ENCODE data around the gene XPO4. TPM values are rescaled to one million over a fixed set of nuclear protein-coding genes. Genes with fewer than 3 reads are reported as not detected.

XPO4 gene
- total RNA-seq, 1 donor from 2014 or later = 19.9 TPM

DNA sequence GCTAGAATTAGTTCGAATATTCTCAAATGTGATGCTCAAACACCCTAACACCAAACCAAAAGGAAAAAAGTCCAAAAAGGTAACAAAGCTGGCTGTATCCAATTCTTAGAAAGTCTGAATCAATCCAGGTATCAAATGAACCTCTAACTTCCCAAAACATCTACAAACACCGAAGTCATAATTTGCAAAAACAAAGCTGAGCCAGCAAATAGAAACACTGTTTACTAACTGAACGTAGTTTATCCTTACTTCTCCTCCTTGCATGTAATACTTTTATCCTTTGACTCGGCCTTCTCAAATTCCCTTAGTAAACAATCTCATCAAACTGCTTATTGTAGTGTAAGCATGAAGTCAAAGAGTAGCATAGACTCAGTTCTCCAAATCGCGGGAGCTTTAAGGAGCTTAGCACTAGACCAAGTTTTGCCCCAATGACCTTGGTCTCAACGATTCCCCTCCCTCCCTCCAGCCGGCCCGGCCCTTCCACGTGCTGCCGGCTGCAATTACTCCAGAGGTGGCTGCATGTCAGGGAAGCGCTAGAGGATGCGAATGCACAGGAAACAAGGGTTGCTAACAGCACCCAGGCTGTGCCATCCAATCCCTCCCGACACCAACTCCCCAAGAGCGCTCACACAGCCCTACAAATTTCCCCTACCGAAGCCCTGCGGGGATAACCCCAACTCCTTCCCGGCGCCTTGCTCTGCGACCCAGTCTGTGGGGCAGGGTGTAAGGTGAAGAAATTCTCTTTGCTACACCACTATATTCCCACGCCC, 693 bp downstream of the XPO4 start:
- H3K9me3 Mint-ChIP-seq (ENCODE audit: unreplicated experiment) = no peaks in the 10 kb centered on the region
- H3K4me1 ChIP-seq (ENCODE audit: insufficient read depth, low read length) = no peaks in the 10 kb centered on the region
- TF ChIP-seq CTCF (IDR thresholded peaks at IDR 0.05; ENCODE audit: insufficient read depth, low read depth, low read length) = no peak
- TF ChIP-seq EZH2 (IDR thresholded peaks at IDR 0.05; ENCODE audit: insufficient read depth, low read length) = no peak
- peak overlapping the region; percentile 99 for H3K9ac ChIP-seq (ENCODE audit: low read length)
- H3K4me2 ChIP-seq (ENCODE audit: low read length) = peak overlapping the region; percentile 99
- peaks cover 3% of the 10 kb centered on the region for H4K20me1 ChIP-seq (ENCODE audit: insufficient read depth, low read length)
- DNase-seq (ENCODE audit: low read depth) (peak; percentile 2), FAIRE-seq (no peak)
- peak overlapping the region; percentile 95 for H3K27ac ChIP-seq (ENCODE audit: low read depth, low read length)
- H3K36me3 ChIP-seq (ENCODE audit: insufficient read depth, low read length) = no peaks in the 10 kb centered on the region
- H3K4me3 Mint-ChIP-seq (ENCODE audit: unreplicated experiment) = peak overlapping the region; percentile 96
- no peaks in the 10 kb centered on the region for H3K27me3 ChIP-seq (ENCODE audit: insufficient read depth, low read length)
- peak overlapping the region; percentile 99 for H3K4me3 ChIP-seq (ENCODE audit: insufficient read depth, low read depth, low read length)
- peaks cover 8% of the 10 kb centered on the region for H3K4me1 Mint-ChIP-seq (ENCODE audit: low read depth, unreplicated experiment)
- peak overlapping the region; percentile 100 for H2AFZ ChIP-seq (ENCODE audit: low read depth, low read length)
- H3K79me2 ChIP-seq (ENCODE audit: insufficient read depth, low read length) = peaks cover 58% of the 10 kb centered on the region
- no peaks in the 10 kb centered on the region for H3K9me3 ChIP-seq (ENCODE audit: insufficient read depth, low read depth, low read length)
- H3K36me3 Mint-ChIP-seq (ENCODE audit: low read depth, unreplicated experiment) = no peaks in the 10 kb centered on the region
- no peaks in the 10 kb centered on the region for H3K27me3 Mint-ChIP-seq (ENCODE audit: low read depth, unreplicated experiment)
- H3K27ac Mint-ChIP-seq (ENCODE audit: unreplicated experiment) = peak overlapping the region; percentile 87

GRCh38 chr13:20894245-20894644, 8.3 kb downstream of the XPO4 start:
- Mint-ChIP-seq H3K27me3 (ENCODE audit: low read depth, unreplicated experiment) (no peaks in the 10 kb centered on the region), H3K9me3 (ENCODE audit: unreplicated experiment) (peaks cover 2% of the 10 kb centered on the region), H3K36me3 (ENCODE audit: low read depth, unreplicated experiment) (no peaks in the 10 kb centered on the region), H3K4me3 (ENCODE audit: unreplicated experiment) (no peak overlapping the region), H3K4me1 (ENCODE audit: low read depth, unreplicated experiment) (no peaks in the 10 kb centered on the region), H3K27ac (ENCODE audit: unreplicated experiment) (no peak overlapping the region)
- H3K79me2 ChIP-seq (ENCODE audit: insufficient read depth, low read length) = peaks cover 100% of the 10 kb centered on the region
- DNase-seq (ENCODE audit: low read depth) = no peak
- H3K9ac ChIP-seq (ENCODE audit: low read length) = no peak overlapping the region
- no peak overlapping the region for H3K4me3 ChIP-seq (ENCODE audit: insufficient read depth, low read depth, low read length)
- H3K4me1 ChIP-seq (ENCODE audit: insufficient read depth, low read length) = no peaks in the 10 kb centered on the region
- no peak overlapping the region for H3K27ac ChIP-seq (ENCODE audit: low read depth, low read length)
- TF ChIP-seq CTCF (IDR thresholded peaks at IDR 0.05; ENCODE audit: insufficient read depth, low read depth, low read length) (no peak), EZH2 (IDR thresholded peaks at IDR 0.05; ENCODE audit: insufficient read depth, low read length) (no peak)
- H3K4me2 ChIP-seq (ENCODE audit: low read length) = no peak overlapping the region
- peaks cover 59% of the 10 kb centered on the region for H4K20me1 ChIP-seq (ENCODE audit: insufficient read depth, low read length)
- H2AFZ ChIP-seq (ENCODE audit: low read depth, low read length) = no peak overlapping the region
- H3K9me3 ChIP-seq (ENCODE audit: insufficient read depth, low read depth, low read length) = no peaks in the 10 kb centered on the region
- H3K27me3 ChIP-seq (ENCODE audit: insufficient read depth, low read length) = no peaks in the 10 kb centered on the region
- H3K36me3 ChIP-seq (ENCODE audit: insufficient read depth, low read length) = no peaks in the 10 kb centered on the region
- FAIRE-seq = no peak

DNA sequence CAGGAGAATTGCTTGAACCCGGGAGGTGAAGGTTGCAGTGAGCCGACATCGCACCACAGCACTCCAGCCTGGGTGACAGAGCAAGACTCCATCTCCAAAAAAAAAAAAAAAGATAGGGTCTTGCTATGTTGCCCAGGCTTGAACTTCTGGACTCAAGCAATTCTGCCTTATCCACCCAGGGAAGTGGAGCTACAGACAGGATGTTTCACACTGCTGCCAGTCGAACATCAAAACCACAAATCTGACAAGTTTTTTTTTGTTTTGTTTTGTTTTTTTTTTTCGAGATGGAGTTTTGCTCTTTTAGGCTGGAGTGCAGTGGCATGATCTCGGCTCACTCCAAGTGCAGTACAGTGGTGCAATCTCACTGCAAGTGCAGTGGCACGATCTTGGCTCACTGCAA, 10.8 kb downstream of the XPO4 start:
- Histone ChIP-seq H3K9me3 (ENCODE audit: insufficient read depth, low read depth, low read length) (no peaks in the 10 kb centered on the region), H3K9ac (ENCODE audit: low read length) (no peak overlapping the region), H4K20me1 (ENCODE audit: insufficient read depth, low read length) (peaks cover 73% of the 10 kb centered on the region), H3K27ac (ENCODE audit: low read depth, low read length) (no peak overlapping the region), H3K4me1 (ENCODE audit: insufficient read depth, low read length) (no peaks in the 10 kb centered on the region), H3K4me3 (ENCODE audit: insufficient read depth, low read depth, low read length) (no peak overlapping the region), H3K36me3 (ENCODE audit: insufficient read depth, low read length) (no peaks in the 10 kb centered on the region), H3K79me2 (ENCODE audit: insufficient read depth, low read length) (peaks cover 100% of the 10 kb centered on the region), H3K27me3 (ENCODE audit: insufficient read depth, low read length) (no peaks in the 10 kb centered on the region), H3K4me2 (ENCODE audit: low read length) (no peak overlapping the region), H2AFZ (ENCODE audit: low read depth, low read length) (no peak overlapping the region)
- Mint-ChIP-seq H3K4me1 (ENCODE audit: low read depth, unreplicated experiment) (no peaks in the 10 kb centered on the region), H3K4me3 (ENCODE audit: unreplicated experiment) (no peak overlapping the region), H3K9me3 (ENCODE audit: unreplicated experiment) (peaks cover 2% of the 10 kb centered on the region), H3K27ac (ENCODE audit: unreplicated experiment) (no peak overlapping the region), H3K27me3 (ENCODE audit: low read depth, unreplicated experiment) (no peaks in the 10 kb centered on the region), H3K36me3 (ENCODE audit: low read depth, unreplicated experiment) (peaks cover 1% of the 10 kb centered on the region)
- TF ChIP-seq CTCF (IDR thresholded peaks at IDR 0.05; ENCODE audit: insufficient read depth, low read depth, low read length) = no peak
- TF ChIP-seq EZH2 (IDR thresholded peaks at IDR 0.05; ENCODE audit: insufficient read depth, low read length) = no peak
- FAIRE-seq (no peak), DNase-seq (ENCODE audit: low read depth) (no peak)
